ENCODE results near the gene TMEM59L. TPM values are rescaled to one million over a fixed set of nuclear protein-coding genes. Genes with fewer than 3 reads are reported as not detected.
A peak's percentile ranks its signal among the peaks of the same experiment; 100 is the strongest.

TMEM59L gene
- total and polyA plus RNA-seq, 2 donors (not counting 1 experiment from before 2014, with no cell fraction given), result not detected

DNA sequence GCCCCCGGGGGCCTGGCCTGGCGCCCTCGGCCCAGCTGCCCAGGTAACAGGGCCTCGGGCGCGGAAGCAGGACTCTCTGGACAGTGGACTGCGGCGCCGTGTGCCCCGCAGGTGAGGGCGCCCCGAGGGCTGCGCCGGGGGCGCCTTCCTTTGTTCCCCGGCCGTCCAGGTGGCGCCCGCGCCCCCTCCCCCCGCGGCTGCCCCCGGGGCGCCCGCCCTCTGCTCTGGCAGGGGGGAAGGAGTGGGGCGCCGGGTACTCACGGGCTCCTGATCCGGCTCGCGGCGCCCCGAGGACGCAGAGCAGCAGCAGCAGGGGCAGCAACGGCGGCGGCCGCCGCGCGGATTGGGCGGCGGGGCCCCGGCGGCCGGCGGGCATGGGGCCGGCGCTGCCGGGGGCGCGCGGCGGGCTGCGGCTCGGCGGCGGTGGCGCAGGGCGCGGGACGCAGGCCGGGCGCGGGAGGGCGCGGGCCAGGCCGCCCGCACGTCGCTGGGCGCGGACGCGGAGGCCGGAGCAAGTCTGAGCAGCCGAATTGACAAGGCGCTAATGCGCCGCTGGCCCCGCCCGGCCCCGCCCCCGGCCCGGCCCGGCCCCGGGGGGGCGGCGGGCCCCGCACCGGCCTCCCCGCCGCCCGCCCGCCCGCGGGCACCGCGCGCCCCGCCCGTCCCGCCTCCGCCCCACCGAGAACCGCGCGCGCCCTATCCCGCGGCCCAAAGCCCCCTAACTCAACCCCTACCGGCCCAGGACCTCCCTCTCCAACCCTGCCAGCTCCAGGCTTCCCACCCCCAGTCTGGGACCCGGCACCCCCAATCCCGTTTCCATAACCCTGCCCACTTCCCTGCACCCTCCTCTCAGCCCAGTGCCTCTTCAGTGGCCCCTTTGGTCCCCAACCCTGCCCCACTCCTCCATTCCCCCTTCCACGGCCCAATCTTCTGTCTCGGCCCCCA, 6.1 kb upstream of the TMEM59L start, which contains the start of gene CRLF1:
Gene CRLF1 (minus strand): TSS at position 519 of the 945 bp plus-strand sequence. CDS start 143 bp downstream, at position 376.
- H3K36me3 ChIP-seq (replicated peaks in 1 of 2; ENCODE audit: control extremely low read depth in 1 of 2, control insufficient read depth in 1 of 2, extremely low read depth in 1 of 2, insufficient read depth in 2 of 2, low read length in 1 of 2), result no peaks in the 10 kb centered on the region
- no peak within 1 kb of the TSS for H3K9ac ChIP-seq (ENCODE audit: low read length)
- H3K27me3 ChIP-seq (replicated peaks in 1 of 4; ENCODE audit: control extremely low read depth in 1 of 4, control insufficient read depth in 3 of 4, insufficient read depth in 4 of 4, low read length in 3 of 4), result peaks cover 0 to 84% (median 62%) of the 10 kb centered on the region in 4 experiments
- intact Hi-C loops (cut with micrococcal nuclease), result no loop called here
- no peaks in the 10 kb centered on the region for H3K79me2 ChIP-seq (ENCODE audit: control insufficient read depth, insufficient read depth, low read length)
- peaks cover 48% of the 10 kb centered on the region for H3K27me3 Mint-ChIP-seq
- peak within 1 kb of the TSS; percentile 66 for H3K4me3 Mint-ChIP-seq
- peaks cover 40 to 41% of the 10 kb centered on the region in 2 donors for H3K4me1 ChIP-seq (ENCODE audit: control insufficient read depth in 2 of 2, insufficient read depth in 2 of 2, low read length in 2 of 2)
- DNase-seq (no peak), ATAC-seq (ENCODE audit: low read depth) (no peak)
- peaks cover 29% of the 10 kb centered on the region for H3K4me1 Mint-ChIP-seq
- no peak within 1 kb of the TSS for H3K27ac Mint-ChIP-seq
- H3K4me3 ChIP-seq (ENCODE audit: control extremely low read depth in 1 of 5, extremely low read depth in 1 of 5, insufficient read depth in 1 of 5, low read depth in 2 of 5, low read length in 4 of 5), result no peak within 1 kb of the TSS
- ChIA-PET CTCF (no interaction called here), POLR2A (no interaction called here)
- 2% methylated on average over 90 of the region's 116 CpGs for WGBS (ENCODE audit: insufficient coverage)
- H3K9me3 ChIP-seq (ENCODE audit: control extremely low read depth in 1 of 3, control insufficient read depth in 2 of 3, insufficient read depth in 1 of 3, low read length in 2 of 3), result peaks cover 0 to 21% (median 0%) of the 10 kb centered on the region in 3 donors
- H3K4me2 ChIP-seq (replicated peaks; ENCODE audit: low read depth, low read length, poor library complexity, severe bottlenecking), result peak within 1 kb of the TSS; percentile 69
- H2AFZ ChIP-seq (ENCODE audit: insufficient read depth, low read depth, low read length, poor library complexity, severe bottlenecking), result no peak within 1 kb of the TSS
- TF ChIP-seq, protein P1, sequence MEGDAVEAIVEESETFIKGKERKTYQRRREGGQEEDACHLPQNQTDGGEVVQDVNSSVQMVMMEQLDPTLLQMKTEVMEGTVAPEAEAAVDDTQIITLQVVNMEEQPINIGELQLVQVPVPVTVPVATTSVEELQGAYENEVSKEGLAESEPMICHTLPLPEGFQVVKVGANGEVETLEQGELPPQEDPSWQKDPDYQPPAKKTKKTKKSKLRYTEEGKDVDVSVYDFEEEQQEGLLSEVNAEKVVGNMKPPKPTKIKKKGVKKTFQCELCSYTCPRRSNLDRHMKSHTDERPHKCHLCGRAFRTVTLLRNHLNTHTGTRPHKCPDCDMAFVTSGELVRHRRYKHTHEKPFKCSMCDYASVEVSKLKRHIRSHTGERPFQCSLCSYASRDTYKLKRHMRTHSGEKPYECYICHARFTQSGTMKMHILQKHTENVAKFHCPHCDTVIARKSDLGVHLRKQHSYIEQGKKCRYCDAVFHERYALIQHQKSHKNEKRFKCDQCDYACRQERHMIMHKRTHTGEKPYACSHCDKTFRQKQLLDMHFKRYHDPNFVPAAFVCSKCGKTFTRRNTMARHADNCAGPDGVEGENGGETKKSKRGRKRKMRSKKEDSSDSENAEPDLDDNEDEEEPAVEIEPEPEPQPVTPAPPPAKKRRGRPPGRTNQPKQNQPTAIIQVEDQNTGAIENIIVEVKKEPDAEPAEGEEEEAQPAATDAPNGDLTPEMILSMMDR (IDR thresholded peaks at IDR 0.05), result no peak
- TF ChIP-seq EZH2 (IDR thresholded peaks at IDR 0.05; ENCODE audit: borderline replicate concordance, insufficient read depth, low read depth, low read length, poor library complexity, severe bottlenecking), result no peak
- no peaks in the 10 kb centered on the region for H3K9me3 Mint-ChIP-seq (ENCODE audit: insufficient read depth)
- H4K20me1 ChIP-seq (ENCODE audit: control insufficient read depth, insufficient read depth, low read length, poor library complexity, severe bottlenecking), result no peaks in the 10 kb centered on the region
- H3K27ac ChIP-seq (ENCODE audit: low read length in 2 of 2), result no peak within 1 kb of the TSS
